Measurements from ENCODE around the gene DIAPH2.

The DIAPH2 gene

DNA sequence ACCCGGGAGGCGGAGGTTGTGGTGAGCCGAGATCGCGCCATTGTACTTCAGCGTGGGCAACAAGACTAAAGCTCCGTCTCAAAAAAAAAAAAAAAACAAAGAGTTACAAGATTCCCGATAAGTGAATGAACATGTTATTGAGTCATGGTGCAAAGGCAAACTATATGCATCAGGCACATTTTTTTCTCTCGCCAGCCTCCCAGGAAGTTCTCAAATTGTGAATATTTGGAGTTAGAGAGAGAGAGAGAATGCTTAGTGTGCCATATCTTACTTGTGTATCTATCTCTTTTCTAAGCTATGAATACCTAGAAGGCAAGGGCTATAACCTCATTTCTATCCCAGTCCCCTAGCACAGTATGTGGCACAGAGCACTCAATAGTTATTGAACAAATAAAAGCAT lies 599.9 kb downstream of the DIAPH2 start:
- Histone ChIP-seq H3F3A (ENCODE audit: low read depth) (no peaks in the 10 kb centered on the region), H3K4me3 (ENCODE audit: low read length, poor library complexity, severe bottlenecking) (no peak overlapping the region), H2AFZ (ENCODE audit: low read length) (no peak overlapping the region), H3K9me3 (ENCODE audit: insufficient read depth, low read depth, low read length) (no peaks in the 10 kb centered on the region), H3K36me3 (ENCODE audit: insufficient read depth, low read length) (no peaks in the 10 kb centered on the region), H3K79me2 (ENCODE audit: insufficient read depth, low read length) (no peaks in the 10 kb centered on the region), H3K27me3 (ENCODE audit: insufficient read depth, low read length, poor library complexity, severe bottlenecking) (no peaks in the 10 kb centered on the region), H3K4me2 (ENCODE audit: low read depth, low read length, poor library complexity, severe bottlenecking) (no peak overlapping the region), H3K9me2 (replicated peaks; ENCODE audit: low read depth, low read length) (no peaks in the 10 kb centered on the region), H4K20me1 (ENCODE audit: insufficient read depth, low read length, poor library complexity, severe bottlenecking) (no peaks in the 10 kb centered on the region), H3K9ac (ENCODE audit: low read depth, low read length, poor library complexity, severe bottlenecking) (no peak overlapping the region), H3K4me1 (ENCODE audit: insufficient read depth, low read length, poor library complexity, severe bottlenecking) (no peaks in the 10 kb centered on the region)
- TF ChIP-seq, protein P1, sequence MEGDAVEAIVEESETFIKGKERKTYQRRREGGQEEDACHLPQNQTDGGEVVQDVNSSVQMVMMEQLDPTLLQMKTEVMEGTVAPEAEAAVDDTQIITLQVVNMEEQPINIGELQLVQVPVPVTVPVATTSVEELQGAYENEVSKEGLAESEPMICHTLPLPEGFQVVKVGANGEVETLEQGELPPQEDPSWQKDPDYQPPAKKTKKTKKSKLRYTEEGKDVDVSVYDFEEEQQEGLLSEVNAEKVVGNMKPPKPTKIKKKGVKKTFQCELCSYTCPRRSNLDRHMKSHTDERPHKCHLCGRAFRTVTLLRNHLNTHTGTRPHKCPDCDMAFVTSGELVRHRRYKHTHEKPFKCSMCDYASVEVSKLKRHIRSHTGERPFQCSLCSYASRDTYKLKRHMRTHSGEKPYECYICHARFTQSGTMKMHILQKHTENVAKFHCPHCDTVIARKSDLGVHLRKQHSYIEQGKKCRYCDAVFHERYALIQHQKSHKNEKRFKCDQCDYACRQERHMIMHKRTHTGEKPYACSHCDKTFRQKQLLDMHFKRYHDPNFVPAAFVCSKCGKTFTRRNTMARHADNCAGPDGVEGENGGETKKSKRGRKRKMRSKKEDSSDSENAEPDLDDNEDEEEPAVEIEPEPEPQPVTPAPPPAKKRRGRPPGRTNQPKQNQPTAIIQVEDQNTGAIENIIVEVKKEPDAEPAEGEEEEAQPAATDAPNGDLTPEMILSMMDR (conservative IDR thresholded peaks at IDR 0.05; ENCODE audit: low read length) = no peak
- TF ChIP-seq EZH2phosphoT487 (IDR thresholded peaks at IDR 0.05; ENCODE audit: borderline replicate concordance) = no peak

DNA sequence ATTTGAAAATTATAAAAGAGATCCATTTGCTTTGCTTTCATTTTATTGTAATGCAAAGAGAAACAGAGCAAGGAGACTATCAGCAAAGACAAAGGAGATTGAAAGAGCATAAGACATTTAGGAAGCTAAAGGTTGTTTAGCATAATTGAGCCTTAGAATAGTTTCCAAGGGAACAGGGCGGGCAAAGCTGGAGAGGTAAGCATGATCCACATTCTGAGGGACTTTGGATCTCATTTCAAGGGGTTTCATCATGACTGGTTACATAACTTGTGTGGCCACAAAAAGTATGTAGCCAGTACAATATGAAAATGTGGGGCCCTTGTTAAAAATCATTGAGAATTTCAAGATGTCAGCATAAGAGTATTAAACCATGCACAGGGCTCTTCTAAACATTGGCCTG lies 605.6 kb downstream of the DIAPH2 start:
- no peaks in the 10 kb centered on the region for H4K20me1 ChIP-seq (ENCODE audit: insufficient read depth, low read length, poor library complexity, severe bottlenecking)
- no peaks in the 10 kb centered on the region for H3F3A ChIP-seq (ENCODE audit: low read depth)
- no peak overlapping the region for H3K4me3 ChIP-seq (ENCODE audit: low read length, poor library complexity, severe bottlenecking)
- H3K9ac ChIP-seq (ENCODE audit: low read depth, low read length, poor library complexity, severe bottlenecking) = no peak overlapping the region
- H3K4me1 ChIP-seq (ENCODE audit: insufficient read depth, low read length, poor library complexity, severe bottlenecking) = no peaks in the 10 kb centered on the region
- no peaks in the 10 kb centered on the region for H3K79me2 ChIP-seq (ENCODE audit: insufficient read depth, low read length)
- no peaks in the 10 kb centered on the region for H3K27me3 ChIP-seq (ENCODE audit: insufficient read depth, low read length, poor library complexity, severe bottlenecking)
- H3K36me3 ChIP-seq (ENCODE audit: insufficient read depth, low read length) = no peaks in the 10 kb centered on the region
- no peaks in the 10 kb centered on the region for H3K9me3 ChIP-seq (ENCODE audit: insufficient read depth, low read depth, low read length)
- TF ChIP-seq, protein P1 (conservative IDR thresholded peaks at IDR 0.05; ENCODE audit: low read length) = no peak
- no peak for TF ChIP-seq EZH2phosphoT487 (IDR thresholded peaks at IDR 0.05; ENCODE audit: borderline replicate concordance)
- H3K9me2 ChIP-seq (replicated peaks; ENCODE audit: low read depth, low read length) = no peaks in the 10 kb centered on the region
- no peak overlapping the region for H3K4me2 ChIP-seq (ENCODE audit: low read depth, low read length, poor library complexity, severe bottlenecking)
- H2AFZ ChIP-seq (ENCODE audit: low read length) = no peak overlapping the region

DNA sequence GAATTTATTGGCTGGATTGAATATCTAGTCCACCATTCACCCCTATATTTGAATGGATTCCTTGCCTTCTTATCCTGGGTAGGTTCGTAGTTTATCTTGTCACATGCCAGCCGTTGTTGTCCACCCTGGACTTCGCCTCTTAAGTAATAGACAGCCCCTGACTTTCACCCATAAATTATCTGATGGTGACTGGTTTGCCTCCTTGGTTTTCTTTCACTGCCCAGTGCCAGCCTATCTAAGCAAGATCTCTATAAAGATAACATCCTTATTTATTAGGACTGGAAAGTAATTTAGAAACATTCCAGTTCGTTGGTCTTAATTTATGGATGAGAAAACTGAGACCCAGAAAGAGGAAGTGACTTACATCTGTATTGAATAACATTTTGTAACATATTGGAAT lies 609.4 kb downstream of the DIAPH2 start:
- no peaks in the 10 kb centered on the region for H3F3A ChIP-seq (ENCODE audit: low read depth)
- H3K9me2 ChIP-seq (replicated peaks; ENCODE audit: low read depth, low read length) = no peaks in the 10 kb centered on the region
- no peaks in the 10 kb centered on the region for H3K36me3 ChIP-seq (ENCODE audit: insufficient read depth, low read length)
- no peak overlapping the region for H3K4me3 ChIP-seq (ENCODE audit: low read length, poor library complexity, severe bottlenecking)
- no peaks in the 10 kb centered on the region for H3K9me3 ChIP-seq (ENCODE audit: insufficient read depth, low read depth, low read length)
- H2AFZ ChIP-seq (ENCODE audit: low read length) = no peak overlapping the region
- H3K4me1 ChIP-seq (ENCODE audit: insufficient read depth, low read length, poor library complexity, severe bottlenecking) = no peaks in the 10 kb centered on the region
- TF ChIP-seq, protein P1 (conservative IDR thresholded peaks at IDR 0.05; ENCODE audit: low read length) = no peak
- TF ChIP-seq EZH2phosphoT487 (IDR thresholded peaks at IDR 0.05; ENCODE audit: borderline replicate concordance) = no peak
- H3K79me2 ChIP-seq (ENCODE audit: insufficient read depth, low read length) = no peaks in the 10 kb centered on the region
- no peak overlapping the region for H3K4me2 ChIP-seq (ENCODE audit: low read depth, low read length, poor library complexity, severe bottlenecking)
- H4K20me1 ChIP-seq (ENCODE audit: insufficient read depth, low read length, poor library complexity, severe bottlenecking) = no peaks in the 10 kb centered on the region
- H3K27me3 ChIP-seq (ENCODE audit: insufficient read depth, low read length, poor library complexity, severe bottlenecking) = no peaks in the 10 kb centered on the region
- H3K9ac ChIP-seq (ENCODE audit: low read depth, low read length, poor library complexity, severe bottlenecking) = no peak overlapping the region
